ENCODE results near the gene GFPT2. TPM values are rescaled to one million over a fixed set of nuclear protein-coding genes. Genes with fewer than 3 reads are reported as not detected.

GFPT2 gene
- total and polyA plus RNA-seq, 10 of the 15 experiments (the other 5 are each of a cell fraction or from before 2014, with no cell fraction given), result 0.05 to 0.33 (median 0.11) TPM; not detected in 4

- in situ Hi-C loops (cut with MboI), result no loop called here
- BruUV-seq (replicated peaks), result no TSS peak
- H3K4me3 ChIP-seq, result no peak overlapping the region
- SMC1A ChIA-PET (ENCODE audit: uncharacterized antibody, unreplicated experiment), result no interaction called here
- H2AFZ ChIP-seq (ENCODE audit: control insufficient read depth, low read depth, low read length), result no peak overlapping the region
- no peak for DNase-seq (ENCODE audit: low read depth, low spot score)
- POLR2A ChIA-PET, result no interaction called here
- no peaks in the 10 kb centered on the region for H3K9me3 ChIP-seq (replicated peaks; ENCODE audit: control insufficient read depth, insufficient read depth, low read length)
- 2% methylated on average over 13 of the region's 13 CpGs for WGBS (ENCODE audit: insufficient coverage, insufficient replicate concordance, low lambda C conversion rate, missing lambda C conversion rate)
- no peak overlapping the region for H3K27ac ChIP-seq (ENCODE audit: control insufficient read depth, insufficient read depth)
- ATAC-seq, result no peak
- CTCF ChIA-PET, result interaction anchor here (1.8 kb wide), 1 partner anchor 36 kb away, joined by 4 read pairs; no protein-coding TSS in a partner anchor
- H3K9ac ChIP-seq (ENCODE audit: control insufficient read depth, insufficient read depth, low read length), result no peak overlapping the region
- no peak for FAIRE-seq
- no peaks in the 10 kb centered on the region for H3K79me2 ChIP-seq (ENCODE audit: control insufficient read depth, insufficient read depth, low read length)
- RAD21 ChIA-PET (ENCODE audit: unreplicated experiment), result no interaction called here
- H3K27me3 ChIP-seq (replicated peaks in 1 of 2; ENCODE audit: control insufficient read depth in 2 of 2, insufficient read depth in 2 of 2, low read length in 1 of 2), result no peaks in the 10 kb centered on the region
- intact Hi-C loops (cut with micrococcal nuclease; ENCODE audit: unreplicated experiment), result no loop called here
- no peaks in the 10 kb centered on the region for H3K36me3 ChIP-seq (ENCODE audit: control insufficient read depth in 2 of 2, insufficient read depth in 2 of 2, low read length in 1 of 2)
- no peak overlapping the region for H3K4me2 ChIP-seq (ENCODE audit: control insufficient read depth, insufficient read depth)
- H3K4me1 ChIP-seq (ENCODE audit: control insufficient read depth, insufficient read depth, low read length), result no peaks in the 10 kb centered on the region
- no peak for TF ChIP-seq NFYB (IDR thresholded peaks at IDR 0.05; ENCODE audit: insufficient read depth, low read depth, low read length)
- TF ChIP-seq IKZF2 (IDR thresholded peaks at IDR 0.05), result no peak
- TF ChIP-seq SUPT20H (IDR thresholded peaks at IDR 0.05; ENCODE audit: borderline replicate concordance, control insufficient read depth, low read depth, low read length), result no peak
- TF ChIP-seq IRF4 (IDR thresholded peaks at IDR 0.05; ENCODE audit: low read depth, low read length), result no peak
- TF ChIP-seq CEBPB (IDR thresholded peaks at IDR 0.05; ENCODE audit: borderline replicate concordance in 1 of 2, low read depth in 2 of 2, low read length in 2 of 2), result no peak
- no peak for TF ChIP-seq RCOR1 (conservative IDR thresholded peaks at IDR 0.05; ENCODE audit: low read depth, low read length)
- no peak for TF ChIP-seq TARDBP (IDR thresholded peaks at IDR 0.05; ENCODE audit: borderline replicate concordance)
- no peaks in the 10 kb centered on the region for H4K20me1 ChIP-seq (ENCODE audit: control insufficient read depth, insufficient read depth)
These were observed 21.1 kb downstream of the GFPT2 start for GRCh38 chr5:180332051-180332517.

GRCh38 chr5:180331647-180331950 lies 21.5 kb downstream of the GFPT2 start:
- Histone ChIP-seq H3K4me1 (ENCODE audit: control insufficient read depth, insufficient read depth, low read length) (no peaks in the 10 kb centered on the region), H4K20me1 (ENCODE audit: control insufficient read depth, insufficient read depth) (no peaks in the 10 kb centered on the region), H3K9ac (ENCODE audit: control insufficient read depth, insufficient read depth, low read length) (no peak overlapping the region), H3K4me3 (no peak overlapping the region), H3K27ac (ENCODE audit: control insufficient read depth, insufficient read depth) (no peak overlapping the region), H3K36me3 (ENCODE audit: control insufficient read depth in 2 of 2, insufficient read depth in 2 of 2, low read length in 1 of 2) (no peaks in the 10 kb centered on the region), H3K4me2 (ENCODE audit: control insufficient read depth, insufficient read depth) (no peak overlapping the region), H3K9me3 (replicated peaks; ENCODE audit: control insufficient read depth, insufficient read depth, low read length) (no peaks in the 10 kb centered on the region), H3K27me3 (replicated peaks in 1 of 2; ENCODE audit: control insufficient read depth in 2 of 2, insufficient read depth in 2 of 2, low read length in 1 of 2) (no peaks in the 10 kb centered on the region), H2AFZ (ENCODE audit: control insufficient read depth, low read depth, low read length) (no peak overlapping the region), H3K79me2 (ENCODE audit: control insufficient read depth, insufficient read depth, low read length) (no peaks in the 10 kb centered on the region)
- in situ Hi-C loops (cut with MboI) (no loop called here), intact Hi-C loops (cut with micrococcal nuclease; ENCODE audit: unreplicated experiment) (no loop called here)
- FAIRE-seq (no peak), ATAC-seq (no peak), DNase-seq (ENCODE audit: low read depth, low spot score) (no peak)
- ChIA-PET CTCF (interaction anchor here (1.8 kb wide), 1 partner anchor 36 kb away, joined by 4 read pairs; no protein-coding TSS in a partner anchor), RAD21 (ENCODE audit: unreplicated experiment) (no interaction called here), SMC1A (ENCODE audit: uncharacterized antibody, unreplicated experiment) (interaction anchor here (1.0 kb wide), 1 partner anchor 12 kb away, joined by 4 read pairs; no protein-coding TSS in a partner anchor), POLR2A (no interaction called here)
- TF ChIP-seq CREB1 (IDR thresholded peaks at IDR 0.05; ENCODE audit: low read depth) (no peak), KAT2A (conservative IDR thresholded peaks at IDR 0.05; ENCODE audit: control insufficient read depth, low read depth, low read length) (no peak), NBN (IDR thresholded peaks at IDR 0.05) (no peak), BMI1 (IDR thresholded peaks at IDR 0.05; ENCODE audit: borderline replicate concordance) (no peak), HDAC2 (IDR thresholded peaks at IDR 0.05) (no peak), POU2F2 (IDR thresholded peaks at IDR 0.05; ENCODE audit: borderline replicate concordance, low read depth, low read length) (no peak), MYC (IDR thresholded peaks at IDR 0.05; ENCODE audit: insufficient read depth, insufficient read length, insufficient replicate concordance, low read length, severe bottlenecking) (no peak), ELK1 (IDR thresholded peaks at IDR 0.05; ENCODE audit: low read depth, low read length) (no peak), NR2C2 (IDR thresholded peaks at IDR 0.05; ENCODE audit: borderline replicate concordance, control insufficient read depth, insufficient read length, low read depth) (no peak)
- BruUV-seq (replicated peaks), result no TSS peak
- 30% methylated on average over 7 of the region's 7 CpGs for WGBS (ENCODE audit: insufficient coverage, insufficient replicate concordance, low lambda C conversion rate, missing lambda C conversion rate)

All from GM12878 (cell line).